ENCODE measurements around the gene PDE8B.
"Not testable (repeated sequence)": the region's sequence is repeated elsewhere in the genome, so short reads cannot be mapped to it uniquely, and the experiment has no call there.

PDE8B gene

GRCh38 chr5:77443670-77444069, 233.2 kb downstream of the PDE8B start:
- DNase-seq (ENCODE audit: low spot score): no peak

- peak; percentile 35 for DNase-seq (ENCODE audit: low spot score)
Observed at GRCh38 chr5:77444356-77444755, 233.9 kb downstream of the PDE8B start.

- DNase-seq (ENCODE audit: low spot score): no peak
Observed at GRCh38 chr5:77448831-77449230, 238.4 kb downstream of the PDE8B start.

GRCh38 chr5:77449277-77449676, 238.8 kb downstream of the PDE8B start:
- no peak for DNase-seq (ENCODE audit: low spot score)

- DNase-seq (ENCODE audit: low spot score): no peak
Observed at GRCh38 chr5:77449981-77450380, 239.5 kb downstream of the PDE8B start.

GRCh38 chr5:77452351-77452750, 241.9 kb downstream of the PDE8B start:
- DNase-seq (ENCODE audit: low spot score): no peak

- no peak for DNase-seq (ENCODE audit: low spot score)
Observed at GRCh38 chr5:77454123-77454522, 243.6 kb downstream of the PDE8B start.

- no peak for DNase-seq (ENCODE audit: low spot score)
Observed at GRCh38 chr5:77461287-77461686, 250.8 kb downstream of the PDE8B start.

- no peak for DNase-seq (ENCODE audit: low spot score)
Observed at GRCh38 chr5:77463905-77464304, 253.4 kb downstream of the PDE8B start.

- not testable (repeated sequence) for DNase-seq (ENCODE audit: low spot score)
Observed at GRCh38 chr5:77468875-77469274, 258.4 kb downstream of the PDE8B start.

- DNase-seq (ENCODE audit: low spot score): not testable (repeated sequence)
Observed at GRCh38 chr5:77475041-77475440, 264.6 kb downstream of the PDE8B start.

Data from AG08395 (cell line).